Mucosa of descending colon (tissue), 3 donors: ENCODE measurements around the gene ZBTB20. TPM values are rescaled to one million over a fixed set of nuclear protein-coding genes. Genes with fewer than 3 reads are reported as not detected.

ENCODE experiments used
- ATAC-seq: fragments of 200-7000 bp; cut with Tn5 transposase; one replicate; pipeline ENCODE4 v1.9.1; 2020; ENCODE audit warnings: mild to moderate bottlenecking, moderate library complexity
- DNase-seq, 3 donors: peaks; one replicate each; pipeline ENCODE4 v3.0.0-alpha.2; 2020
- H3K36me3 ChIP-seq: fragments of 200-600 bp; one replicate; pipeline ENCODE4 v1.8.0; 2021; ENCODE audit warnings: low read depth, mild to moderate bottlenecking
- H3K4me1 ChIP-seq: fragments of 200-600 bp; one replicate; pipeline ENCODE4 v1.8.0; 2021; ENCODE audit warnings: low read depth, mild to moderate bottlenecking
- H3K4me3 ChIP-seq: fragments of 200-600 bp; one replicate; pipeline ENCODE4 v1.8.0; 2021; ENCODE audit warnings: mild to moderate bottlenecking
- H3K9me3 ChIP-seq: fragments of 200-600 bp; one replicate; pipeline ENCODE4 v1.8.0; 2021; ENCODE audit warnings: mild to moderate bottlenecking
- intact Hi-C, 2 donors: fragments of 100-400 bp; cut with DNase I in 1 of 2; cut with micrococcal nuclease in 1 of 2; formaldehyde crosslinking; loops; one replicate each; pipeline versions ENCODE4 v1.11.0 to v1.11.1; 2022; cut with DNase I, micrococcal nuclease
- total RNA-seq, 3 donors: library from RNA; stranded (reverse); fragmentation: NEBNext Ultra II Directional in 2 of 3; extraction: Animal tissue kit (Norgen Biotek cat#: 25700) in 2 of 3; gene quantifications; one replicate each; pipeline versions ENCODE4 v1.2.1 to v1.2.4, GENCODE V29; 2021 to 2023
- TF ChIP-seq, protein P1 (sequence below): fragments of 200-600 bp; IDR thresholded peaks from one replicate; pipeline ENCODE4 v1.8.0; 2022; ENCODE audit warnings: antibody characterized with exemption, mild to moderate bottlenecking
- donor health status: DM: no; HTN: no; CAD: no; lungs with moderate emphysema.
- donor health status: DM: no; HTN: no; CAD: no.
- donor health status: DM: no; HTN: yes; CAD: no.

Gene ZBTB20
- total RNA-seq, 3 donors from 2014 or later: 30.6 to 85.6 (median 37.3) TPM

DNA sequence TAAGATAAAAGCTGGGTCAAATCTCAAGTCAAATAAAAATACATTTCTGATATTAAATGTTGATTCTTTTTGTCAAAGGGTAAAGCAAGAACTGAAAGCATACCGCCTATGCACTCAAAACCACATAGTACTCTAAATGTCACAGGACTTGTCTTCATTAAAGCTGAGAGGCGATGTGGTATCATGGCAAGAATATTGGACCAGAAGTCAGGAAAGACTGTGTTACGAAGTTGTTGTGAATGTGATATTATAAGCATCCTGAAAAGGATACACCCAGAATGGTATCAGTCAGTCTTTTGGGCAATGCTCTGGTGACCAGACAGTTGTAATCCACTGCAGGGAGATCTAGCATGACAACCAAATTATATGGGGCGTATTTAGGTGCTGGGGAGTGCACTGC is 819.4 kb downstream of the ZBTB20 start:
- ATAC-seq: no peak
- intact Hi-C loops: no loop called here

DNA sequence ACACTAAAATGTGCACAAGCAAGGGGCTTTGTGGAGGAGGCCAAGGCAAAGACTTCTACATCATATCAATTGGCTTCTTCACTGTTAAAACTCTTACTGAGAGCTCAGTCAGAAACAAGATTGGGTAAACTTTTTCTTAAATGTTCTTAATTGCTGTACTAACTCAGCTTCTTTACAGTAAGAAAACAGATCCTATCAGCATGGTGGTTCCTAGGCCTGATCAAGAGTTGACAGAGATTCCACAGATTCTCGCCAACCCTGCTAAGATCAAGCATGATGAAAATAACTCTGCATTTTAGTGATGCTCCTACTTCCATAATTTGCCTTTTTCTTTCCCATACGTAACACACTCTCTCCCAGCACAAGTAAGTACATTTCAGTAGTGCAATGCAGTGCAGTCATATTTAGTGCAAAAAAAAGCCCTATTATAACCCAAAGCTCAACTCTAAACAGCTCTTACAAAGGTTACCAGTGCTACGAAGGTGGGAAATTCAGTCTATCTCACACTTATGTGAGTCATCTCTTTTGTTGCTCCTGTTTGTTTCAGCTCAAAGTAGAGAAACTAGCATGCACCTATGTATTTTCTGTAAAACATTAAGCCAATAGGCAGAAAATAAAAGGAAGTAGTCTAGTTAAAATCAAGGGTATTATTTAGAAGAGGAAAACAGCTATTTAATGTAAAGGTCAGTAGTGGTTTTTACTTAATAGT is 823.4 kb downstream of the ZBTB20 start:
- ATAC-seq (peak; percentile 77), DNase-seq (no peak)
- TF ChIP-seq, protein P1, sequence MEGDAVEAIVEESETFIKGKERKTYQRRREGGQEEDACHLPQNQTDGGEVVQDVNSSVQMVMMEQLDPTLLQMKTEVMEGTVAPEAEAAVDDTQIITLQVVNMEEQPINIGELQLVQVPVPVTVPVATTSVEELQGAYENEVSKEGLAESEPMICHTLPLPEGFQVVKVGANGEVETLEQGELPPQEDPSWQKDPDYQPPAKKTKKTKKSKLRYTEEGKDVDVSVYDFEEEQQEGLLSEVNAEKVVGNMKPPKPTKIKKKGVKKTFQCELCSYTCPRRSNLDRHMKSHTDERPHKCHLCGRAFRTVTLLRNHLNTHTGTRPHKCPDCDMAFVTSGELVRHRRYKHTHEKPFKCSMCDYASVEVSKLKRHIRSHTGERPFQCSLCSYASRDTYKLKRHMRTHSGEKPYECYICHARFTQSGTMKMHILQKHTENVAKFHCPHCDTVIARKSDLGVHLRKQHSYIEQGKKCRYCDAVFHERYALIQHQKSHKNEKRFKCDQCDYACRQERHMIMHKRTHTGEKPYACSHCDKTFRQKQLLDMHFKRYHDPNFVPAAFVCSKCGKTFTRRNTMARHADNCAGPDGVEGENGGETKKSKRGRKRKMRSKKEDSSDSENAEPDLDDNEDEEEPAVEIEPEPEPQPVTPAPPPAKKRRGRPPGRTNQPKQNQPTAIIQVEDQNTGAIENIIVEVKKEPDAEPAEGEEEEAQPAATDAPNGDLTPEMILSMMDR: no peak
- no peak overlapping the region for H3K4me3 ChIP-seq
- intact Hi-C loops: loop anchor here in 1 of 2 donors (5.0 kb wide), 1 partner anchor 424 kb away; no protein-coding TSS in a partner anchor
- H3K36me3 ChIP-seq: no peaks in the 10 kb centered on the region
- H3K4me1 ChIP-seq: no peaks in the 10 kb centered on the region
- H3K9me3 ChIP-seq: no peaks in the 10 kb centered on the region

More for the DNA sequence above, 819.4 kb downstream of the ZBTB20 start:
- no peaks in the 10 kb centered on the region for H3K4me1 ChIP-seq
- TF ChIP-seq, protein P1: no peak
- no peak for DNase-seq
- no peaks in the 10 kb centered on the region for H3K36me3 ChIP-seq
- H3K9me3 ChIP-seq: no peaks in the 10 kb centered on the region
- no peak overlapping the region for H3K4me3 ChIP-seq

DNA sequence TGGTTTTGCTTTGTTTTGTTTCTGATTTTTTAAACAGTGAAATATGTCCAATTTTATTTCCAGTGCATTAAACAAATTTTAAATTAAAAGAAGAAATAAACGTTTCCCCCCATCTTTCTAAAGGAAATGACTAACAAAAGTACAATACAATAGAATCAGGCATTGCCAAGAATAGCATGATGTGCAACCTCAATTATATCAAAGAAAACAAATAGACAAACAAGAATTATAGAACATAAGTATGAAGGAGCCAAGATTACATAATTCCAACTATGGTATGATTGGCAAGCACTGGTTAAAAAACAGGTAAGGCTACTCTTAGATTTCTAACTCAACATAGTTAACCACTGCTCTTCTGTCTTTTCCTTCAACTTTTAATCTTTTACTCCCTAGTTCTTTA is 826.8 kb downstream of the ZBTB20 start:
- DNase-seq (no peak), ATAC-seq (no peak)
- H3K4me1 ChIP-seq: no peaks in the 10 kb centered on the region
- intact Hi-C loops: loop anchor here in 1 of 2 donors (5.0 kb wide), 1 partner anchor 427 kb away; no protein-coding TSS in a partner anchor
- H3K4me3 ChIP-seq: no peak overlapping the region
- no peaks in the 10 kb centered on the region for H3K36me3 ChIP-seq
- TF ChIP-seq, protein P1: no peak
- no peaks in the 10 kb centered on the region for H3K9me3 ChIP-seq

DNA sequence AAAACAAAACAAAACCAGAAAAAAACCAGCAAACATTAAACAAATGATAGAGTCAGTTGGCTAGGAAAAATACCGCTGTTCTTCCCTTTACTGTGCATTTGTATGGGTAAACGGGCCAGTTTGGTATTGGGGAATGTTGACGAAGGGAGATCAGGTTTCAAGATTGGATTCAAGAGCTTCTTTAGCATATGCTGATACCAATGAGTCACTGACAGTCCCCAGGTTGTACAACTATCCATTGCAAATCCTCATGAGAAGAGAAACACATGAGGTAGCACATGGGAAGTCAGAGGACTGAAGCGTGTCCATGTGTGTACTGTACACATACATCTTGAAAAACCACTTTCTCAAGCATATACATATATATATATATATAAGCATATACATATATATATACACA is 827.6 kb downstream of the ZBTB20 start:
- Histone ChIP-seq H3K36me3 (no peaks in the 10 kb centered on the region), H3K9me3 (no peaks in the 10 kb centered on the region), H3K4me3 (no peak overlapping the region), H3K4me1 (no peaks in the 10 kb centered on the region)
- DNase-seq (no peak), ATAC-seq (no peak)
- TF ChIP-seq, protein P1: no peak
- intact Hi-C loops: no loop called here

DNA sequence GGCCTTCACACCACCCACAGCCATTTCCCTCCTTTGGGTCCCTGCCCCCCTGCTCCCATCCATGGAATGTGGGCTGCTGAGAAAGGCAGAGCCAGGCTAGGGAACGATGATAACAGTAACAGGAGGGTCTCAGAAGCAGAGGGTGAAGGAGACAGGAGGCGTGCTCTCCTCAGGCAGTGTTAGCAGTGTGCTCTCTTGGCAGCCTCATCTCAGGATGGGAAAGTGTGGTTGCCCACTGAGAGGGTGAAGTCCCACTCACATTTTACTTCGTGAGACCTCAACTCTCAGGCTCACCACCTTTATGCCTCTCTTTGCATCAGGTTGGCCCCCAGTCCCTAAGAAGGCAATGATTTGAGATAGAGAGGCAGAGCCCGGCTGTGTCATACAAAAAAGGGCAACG is 828.8 kb downstream of the ZBTB20 start:
- DNase-seq (no peak), ATAC-seq (peak; percentile 14)
- intact Hi-C loops: no loop called here
- H3K9me3 ChIP-seq: no peaks in the 10 kb centered on the region
- TF ChIP-seq, protein P1: no peak
- no peaks in the 10 kb centered on the region for H3K4me1 ChIP-seq
- H3K4me3 ChIP-seq: no peak overlapping the region
- no peaks in the 10 kb centered on the region for H3K36me3 ChIP-seq
